ENCODE data around the gene TAS2R42.

The TAS2R42 gene

GRCh38 chr12:11227373-11227772 lies 40.6 kb upstream of the TAS2R42 start:
- Histone ChIP-seq H3K27me3 (ENCODE audit: insufficient read depth, poor library complexity, severe bottlenecking) (peaks cover 4% of the 10 kb centered on the region), H3K27ac (replicated peaks) (no peak overlapping the region)
- TF ChIP-seq, protein P1, sequence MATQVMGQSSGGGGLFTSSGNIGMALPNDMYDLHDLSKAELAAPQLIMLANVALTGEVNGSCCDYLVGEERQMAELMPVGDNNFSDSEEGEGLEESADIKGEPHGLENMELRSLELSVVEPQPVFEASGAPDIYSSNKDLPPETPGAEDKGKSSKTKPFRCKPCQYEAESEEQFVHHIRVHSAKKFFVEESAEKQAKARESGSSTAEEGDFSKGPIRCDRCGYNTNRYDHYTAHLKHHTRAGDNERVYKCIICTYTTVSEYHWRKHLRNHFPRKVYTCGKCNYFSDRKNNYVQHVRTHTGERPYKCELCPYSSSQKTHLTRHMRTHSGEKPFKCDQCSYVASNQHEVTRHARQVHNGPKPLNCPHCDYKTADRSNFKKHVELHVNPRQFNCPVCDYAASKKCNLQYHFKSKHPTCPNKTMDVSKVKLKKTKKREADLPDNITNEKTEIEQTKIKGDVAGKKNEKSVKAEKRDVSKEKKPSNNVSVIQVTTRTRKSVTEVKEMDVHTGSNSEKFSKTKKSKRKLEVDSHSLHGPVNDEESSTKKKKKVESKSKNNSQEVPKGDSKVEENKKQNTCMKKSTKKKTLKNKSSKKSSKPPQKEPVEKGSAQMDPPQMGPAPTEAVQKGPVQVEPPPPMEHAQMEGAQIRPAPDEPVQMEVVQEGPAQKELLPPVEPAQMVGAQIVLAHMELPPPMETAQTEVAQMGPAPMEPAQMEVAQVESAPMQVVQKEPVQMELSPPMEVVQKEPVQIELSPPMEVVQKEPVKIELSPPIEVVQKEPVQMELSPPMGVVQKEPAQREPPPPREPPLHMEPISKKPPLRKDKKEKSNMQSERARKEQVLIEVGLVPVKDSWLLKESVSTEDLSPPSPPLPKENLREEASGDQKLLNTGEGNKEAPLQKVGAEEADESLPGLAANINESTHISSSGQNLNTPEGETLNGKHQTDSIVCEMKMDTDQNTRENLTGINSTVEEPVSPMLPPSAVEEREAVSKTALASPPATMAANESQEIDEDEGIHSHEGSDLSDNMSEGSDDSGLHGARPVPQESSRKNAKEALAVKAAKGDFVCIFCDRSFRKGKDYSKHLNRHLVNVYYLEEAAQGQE (IDR thresholded peaks at IDR 0.05; ENCODE audit: insufficient replicate concordance, low read depth): no peak
- TF ChIP-seq SPI1 (IDR thresholded peaks at IDR 0.05; ENCODE audit: borderline replicate concordance, low read depth) (no peak), POLR2AphosphoS5 (IDR thresholded peaks at IDR 0.05; ENCODE audit: low read depth) (no peak), GABPA (IDR thresholded peaks at IDR 0.05; ENCODE audit: low read depth) (no peak)
- TF ChIP-seq, protein P2, sequence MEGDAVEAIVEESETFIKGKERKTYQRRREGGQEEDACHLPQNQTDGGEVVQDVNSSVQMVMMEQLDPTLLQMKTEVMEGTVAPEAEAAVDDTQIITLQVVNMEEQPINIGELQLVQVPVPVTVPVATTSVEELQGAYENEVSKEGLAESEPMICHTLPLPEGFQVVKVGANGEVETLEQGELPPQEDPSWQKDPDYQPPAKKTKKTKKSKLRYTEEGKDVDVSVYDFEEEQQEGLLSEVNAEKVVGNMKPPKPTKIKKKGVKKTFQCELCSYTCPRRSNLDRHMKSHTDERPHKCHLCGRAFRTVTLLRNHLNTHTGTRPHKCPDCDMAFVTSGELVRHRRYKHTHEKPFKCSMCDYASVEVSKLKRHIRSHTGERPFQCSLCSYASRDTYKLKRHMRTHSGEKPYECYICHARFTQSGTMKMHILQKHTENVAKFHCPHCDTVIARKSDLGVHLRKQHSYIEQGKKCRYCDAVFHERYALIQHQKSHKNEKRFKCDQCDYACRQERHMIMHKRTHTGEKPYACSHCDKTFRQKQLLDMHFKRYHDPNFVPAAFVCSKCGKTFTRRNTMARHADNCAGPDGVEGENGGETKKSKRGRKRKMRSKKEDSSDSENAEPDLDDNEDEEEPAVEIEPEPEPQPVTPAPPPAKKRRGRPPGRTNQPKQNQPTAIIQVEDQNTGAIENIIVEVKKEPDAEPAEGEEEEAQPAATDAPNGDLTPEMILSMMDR (IDR thresholded peaks at IDR 0.05; ENCODE audit: insufficient read depth, low read length): no peak

DNA sequence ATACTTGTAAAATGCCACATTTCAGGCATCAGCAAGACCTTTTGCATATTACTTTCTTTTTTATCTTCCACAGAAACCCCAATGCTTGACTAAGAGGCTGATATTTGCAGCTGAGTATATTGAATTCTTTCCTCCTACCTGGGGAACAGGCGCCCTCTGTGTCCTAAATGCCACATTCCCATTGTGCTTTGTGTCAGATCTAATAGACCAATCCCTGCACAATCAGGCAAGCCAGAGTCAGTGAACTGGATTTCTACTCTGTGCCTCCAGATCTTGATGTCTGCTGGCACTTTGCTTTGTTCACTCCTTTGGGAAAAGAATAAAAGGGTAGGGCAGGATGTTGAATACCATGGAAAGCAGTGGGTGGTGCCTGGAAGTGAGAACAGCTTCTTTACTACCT lies 22.4 kb upstream of the TAS2R42 start:
- DNase-seq (ENCODE audit: low read depth in 1 of 2, low spot score in 1 of 2): no peak
- H3K4me3 ChIP-seq (replicated peaks; ENCODE audit: insufficient read depth, low read length): no peak overlapping the region
- H3K27me3 ChIP-seq (ENCODE audit: insufficient read depth, poor library complexity, severe bottlenecking): no peaks in the 10 kb centered on the region
- TF ChIP-seq POLR2AphosphoS5 (IDR thresholded peaks at IDR 0.05; ENCODE audit: low read depth) (no peak), SPI1 (IDR thresholded peaks at IDR 0.05; ENCODE audit: borderline replicate concordance, low read depth) (no peak), GABPA (IDR thresholded peaks at IDR 0.05; ENCODE audit: low read depth) (no peak)
- TF ChIP-seq, protein P1 (IDR thresholded peaks at IDR 0.05; ENCODE audit: insufficient replicate concordance, low read depth): no peak
- TF ChIP-seq, protein P2 (IDR thresholded peaks at IDR 0.05; ENCODE audit: insufficient read depth, low read length): no peak
- H3K27ac ChIP-seq (replicated peaks): no peak overlapping the region

More at GRCh38 chr12:11227373-11227772, 40.6 kb upstream of the TAS2R42 start:
- DNase-seq (ENCODE audit: low read depth in 1 of 2, low spot score in 1 of 2): no peak
- H3K4me3 ChIP-seq (replicated peaks; ENCODE audit: insufficient read depth, low read length): no peak overlapping the region

- TF ChIP-seq GABPA (IDR thresholded peaks at IDR 0.05; ENCODE audit: low read depth) (no peak), SPI1 (IDR thresholded peaks at IDR 0.05; ENCODE audit: borderline replicate concordance, low read depth) (no peak), POLR2AphosphoS5 (IDR thresholded peaks at IDR 0.05; ENCODE audit: low read depth) (no peak)
- TF ChIP-seq, protein P2 (IDR thresholded peaks at IDR 0.05; ENCODE audit: insufficient read depth, low read length): no peak
- TF ChIP-seq, protein P1 (IDR thresholded peaks at IDR 0.05; ENCODE audit: insufficient replicate concordance, low read depth): no peak
- Histone ChIP-seq H3K4me3 (replicated peaks; ENCODE audit: insufficient read depth, low read length) (no peak overlapping the region), H3K27ac (replicated peaks) (no peak overlapping the region), H3K27me3 (ENCODE audit: insufficient read depth, poor library complexity, severe bottlenecking) (no peaks in the 10 kb centered on the region)
- DNase-seq (ENCODE audit: low read depth in 1 of 2, low spot score in 1 of 2): no peak
Observed at GRCh38 chr12:11204173-11204572, 17.4 kb upstream of the TAS2R42 start.
